Neural progenitor cell (in vitro differentiated cells): ENCODE data around the gene SPIRE2. TPM values are rescaled to one million over a fixed set of nuclear protein-coding genes. Genes with fewer than 3 reads are reported as not detected.

ENCODE experiments used
- DNase-seq: peaks from one replicate; pipeline ENCODE4 v3.0.0-alpha.2; 2016; ENCODE audit warnings: low spot score
- H2AFZ ChIP-seq: fragments of 200-600 bp; sonication (generic); replicated peaks from 2 replicates; pipeline ENCODE4 v1.6.1; 2016; ENCODE audit warnings: antibody characterized with exemption
- H3F3A ChIP-seq: fragments of 200-600 bp; sonication (generic); 2 replicates; pipeline ENCODE4 v1.6.1; 2016; ENCODE audit warnings: antibody characterized with exemption, low read depth
- H3K27ac ChIP-seq: fragments of 200-600 bp; sonication (generic); 2 replicates; pipeline ENCODE4 v1.5.1; 2016; ENCODE audit warnings: mild to moderate bottlenecking
- H3K27me3 ChIP-seq: fragments of 200-600 bp; sonication (generic); 2 replicates; pipeline ENCODE4 v1.6.1; 2016; ENCODE audit warnings: mild to moderate bottlenecking, moderate library complexity
- H3K36me3 ChIP-seq: fragments of 200-600 bp; sonication (generic); 2 replicates; pipeline ENCODE4 v1.5.1; 2016
- H3K4me1 ChIP-seq: fragments of 200-600 bp; sonication (generic); 2 replicates; pipeline ENCODE4 v1.6.1; 2016; ENCODE audit warnings: mixed run types
- H3K4me2 ChIP-seq: fragments of 200-600 bp; sonication (generic); 2 replicates; pipeline ENCODE4 v1.6.1; 2016
- H3K4me3 ChIP-seq: fragments of 200-600 bp; sonication (generic); 2 replicates; pipeline ENCODE4 v1.5.1; 2016
- H3K79me2 ChIP-seq: fragments of 200-600 bp; sonication (generic); 2 replicates; pipeline ENCODE4 v1.6.1; 2016; ENCODE audit warnings: low read depth
- H3K9ac ChIP-seq: fragments of 200-600 bp; sonication (generic); 2 replicates; pipeline ENCODE4 v1.6.1; 2016
- H3K9me3 ChIP-seq: fragments of 200-600 bp; sonication (generic); 2 replicates; pipeline ENCODE4 v1.5.1; 2016; ENCODE audit warnings: low read depth
- H4K20me1 ChIP-seq: fragments of 200-600 bp; sonication (generic); 2 replicates; pipeline ENCODE4 v1.6.1; 2016; ENCODE audit warnings: low read depth
- H3K27ac Mint-ChIP-seq: 3 replicates; pipeline ENCODE4 v1.8.0; 2021; ENCODE audit warnings: mixed read lengths
- H3K27me3 Mint-ChIP-seq: 2 replicates; pipeline ENCODE4 v1.8.0; 2022; ENCODE audit warnings: low read depth, mild to moderate bottlenecking, inconsistent platforms, moderate library complexity, mixed read lengths; ENCODE audit not compliant: insufficient read depth
- H3K36me3 Mint-ChIP-seq: 3 replicates; pipeline ENCODE4 v1.8.0; 2021; ENCODE audit warnings: mixed read lengths
- H3K4me1 Mint-ChIP-seq: 3 replicates; pipeline ENCODE4 v1.8.0; 2021; ENCODE audit warnings: mixed read lengths
- H3K4me3 Mint-ChIP-seq: 3 replicates; pipeline ENCODE4 v1.8.0; 2021; ENCODE audit warnings: mild to moderate bottlenecking, moderate library complexity, mixed read lengths
- H3K9me3 Mint-ChIP-seq: 3 replicates; pipeline ENCODE4 v1.8.0; 2020; ENCODE audit warnings: mixed read lengths
- EZH2 ChIP-seq: fragments of 200-600 bp; sonication (generic); IDR thresholded peaks from 2 replicates; pipeline ENCODE4 v1.6.1; 2017; ENCODE audit warnings: antibody characterized with exemption, mild to moderate bottlenecking, moderate library complexity
- EZH2phosphoT487 ChIP-seq: fragments of 200-600 bp; sonication (generic); IDR thresholded peaks from 2 replicates; pipeline ENCODE4 v1.6.1; 2017; ENCODE audit warnings: antibody characterized with exemption
- total RNA-seq: library from RNA; depleted of rRNA; stranded (reverse); fragments of >200 nt; gene quantifications from 2 replicates; pipeline ENCODE4 v1.2.3, GENCODE V29; 2015; ENCODE audit warnings: low replicate concordance
- TF ChIP-seq, protein P1 (sequence below): fragments of 200-600 bp; sonication (generic); IDR thresholded peaks from 2 replicates; pipeline ENCODE4 v1.5.1; 2017; ENCODE audit warnings: antibody characterized with exemption, mild to moderate bottlenecking

Gene SPIRE2
- total RNA-seq, 1 donor from 2014 or later: 6.5 TPM

DNA sequence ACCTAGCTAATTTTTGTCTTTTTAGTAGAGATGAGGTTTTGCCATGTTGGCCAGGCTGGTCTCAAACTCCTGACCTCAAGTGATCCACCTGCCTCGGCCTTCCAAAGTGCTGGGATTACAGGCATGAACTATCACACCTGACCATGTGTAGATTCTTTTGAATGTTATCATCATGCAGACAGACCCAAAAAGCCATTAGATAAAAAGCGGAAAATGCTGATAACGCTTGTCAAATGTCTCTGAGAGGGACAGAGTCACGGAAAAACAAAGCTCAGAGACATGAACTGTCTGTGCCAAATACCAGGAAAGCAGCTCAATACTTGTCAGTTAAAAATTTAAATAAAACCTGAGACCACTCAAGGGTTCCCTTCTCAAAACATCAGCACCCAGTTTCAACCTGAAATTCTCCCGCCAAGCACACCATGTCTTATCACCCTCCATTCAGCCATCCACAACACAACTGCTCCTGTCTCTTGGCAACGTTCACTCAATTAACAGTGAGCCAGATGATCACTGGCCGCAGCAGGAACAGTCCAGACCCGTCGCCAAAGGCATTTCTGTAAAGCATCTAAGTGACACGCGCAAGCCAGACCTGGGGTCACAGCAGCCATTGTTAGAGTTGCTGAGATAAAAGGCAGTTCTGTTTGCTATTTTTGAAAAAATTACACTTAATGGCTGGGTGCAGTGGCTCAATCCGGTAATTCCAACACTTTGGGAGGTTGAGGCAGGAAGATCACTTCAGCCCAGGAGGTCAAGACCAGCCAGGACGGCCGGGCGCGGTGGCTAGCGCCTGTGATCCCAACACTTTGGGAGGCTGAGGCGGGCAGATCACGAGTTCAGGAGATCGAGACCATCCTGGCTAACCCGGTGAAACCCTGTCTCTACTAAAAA lies 41.6 kb upstream of the SPIRE2 start:
- Histone ChIP-seq H3K9me3 (no peaks in the 10 kb centered on the region), H3K36me3 (no peaks in the 10 kb centered on the region), H3K4me2 (no peak overlapping the region), H4K20me1 (no peaks in the 10 kb centered on the region), H3F3A (no peaks in the 10 kb centered on the region), H3K4me1 (no peaks in the 10 kb centered on the region), H3K27me3 (no peaks in the 10 kb centered on the region), H3K9ac (no peak overlapping the region), H3K4me3 (no peak overlapping the region), H2AFZ (no peak overlapping the region), H3K79me2 (no peaks in the 10 kb centered on the region), H3K27ac (no peak overlapping the region)
- peaks cover 39% of the 10 kb centered on the region for H3K36me3 Mint-ChIP-seq
- H3K9me3 Mint-ChIP-seq: no peaks in the 10 kb centered on the region
- no peak for DNase-seq
- no peaks in the 10 kb centered on the region for H3K4me1 Mint-ChIP-seq
- peak overlapping the region; percentile 57 for H3K27ac Mint-ChIP-seq
- TF ChIP-seq, protein P1, sequence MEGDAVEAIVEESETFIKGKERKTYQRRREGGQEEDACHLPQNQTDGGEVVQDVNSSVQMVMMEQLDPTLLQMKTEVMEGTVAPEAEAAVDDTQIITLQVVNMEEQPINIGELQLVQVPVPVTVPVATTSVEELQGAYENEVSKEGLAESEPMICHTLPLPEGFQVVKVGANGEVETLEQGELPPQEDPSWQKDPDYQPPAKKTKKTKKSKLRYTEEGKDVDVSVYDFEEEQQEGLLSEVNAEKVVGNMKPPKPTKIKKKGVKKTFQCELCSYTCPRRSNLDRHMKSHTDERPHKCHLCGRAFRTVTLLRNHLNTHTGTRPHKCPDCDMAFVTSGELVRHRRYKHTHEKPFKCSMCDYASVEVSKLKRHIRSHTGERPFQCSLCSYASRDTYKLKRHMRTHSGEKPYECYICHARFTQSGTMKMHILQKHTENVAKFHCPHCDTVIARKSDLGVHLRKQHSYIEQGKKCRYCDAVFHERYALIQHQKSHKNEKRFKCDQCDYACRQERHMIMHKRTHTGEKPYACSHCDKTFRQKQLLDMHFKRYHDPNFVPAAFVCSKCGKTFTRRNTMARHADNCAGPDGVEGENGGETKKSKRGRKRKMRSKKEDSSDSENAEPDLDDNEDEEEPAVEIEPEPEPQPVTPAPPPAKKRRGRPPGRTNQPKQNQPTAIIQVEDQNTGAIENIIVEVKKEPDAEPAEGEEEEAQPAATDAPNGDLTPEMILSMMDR: no peak
- TF ChIP-seq EZH2phosphoT487 (no peak), EZH2 (no peak)
- H3K27me3 Mint-ChIP-seq: no peaks in the 10 kb centered on the region
- H3K4me3 Mint-ChIP-seq: no peak overlapping the region

DNA sequence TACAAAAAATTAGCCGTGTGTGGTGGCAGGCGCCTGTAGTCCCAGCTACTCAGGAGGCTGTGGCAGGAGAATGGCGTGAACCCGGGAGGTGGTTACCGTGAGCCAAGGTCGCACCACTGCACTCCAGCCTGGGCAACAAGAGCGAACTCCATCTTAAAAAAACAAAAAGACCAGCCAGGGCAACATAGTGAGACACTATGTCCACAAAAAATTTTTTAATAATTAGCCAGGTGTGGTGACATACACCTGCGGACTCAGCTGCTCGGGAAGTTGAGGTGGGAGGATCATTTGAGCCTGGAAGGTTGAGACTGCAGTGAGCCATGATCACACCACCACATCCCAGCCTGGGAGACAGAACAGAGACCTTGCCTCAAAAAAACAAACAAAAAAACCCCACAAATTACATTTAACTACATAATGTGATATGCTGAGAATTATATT lies 40.9 kb upstream of the SPIRE2 start:
- H3K9ac ChIP-seq: no peak overlapping the region
- H3K27me3 ChIP-seq: no peaks in the 10 kb centered on the region
- no peaks in the 10 kb centered on the region for H3K36me3 ChIP-seq
- H3K9me3 ChIP-seq: no peaks in the 10 kb centered on the region
- no peak overlapping the region for H3K4me2 ChIP-seq
- no peaks in the 10 kb centered on the region for H3F3A ChIP-seq
- Mint-ChIP-seq H3K4me1 (no peaks in the 10 kb centered on the region), H3K27ac (no peak overlapping the region), H3K9me3 (no peaks in the 10 kb centered on the region), H3K27me3 (no peaks in the 10 kb centered on the region), H3K4me3 (no peak overlapping the region), H3K36me3 (peaks cover 45% of the 10 kb centered on the region)
- H3K79me2 ChIP-seq: no peaks in the 10 kb centered on the region
- H2AFZ ChIP-seq: no peak overlapping the region
- H4K20me1 ChIP-seq: no peaks in the 10 kb centered on the region
- H3K4me1 ChIP-seq: no peaks in the 10 kb centered on the region
- TF ChIP-seq EZH2phosphoT487 (no peak), EZH2 (no peak)
- TF ChIP-seq, protein P1: no peak
- H3K4me3 ChIP-seq: no peak overlapping the region
- no peak overlapping the region for H3K27ac ChIP-seq
- DNase-seq: no peak

DNA sequence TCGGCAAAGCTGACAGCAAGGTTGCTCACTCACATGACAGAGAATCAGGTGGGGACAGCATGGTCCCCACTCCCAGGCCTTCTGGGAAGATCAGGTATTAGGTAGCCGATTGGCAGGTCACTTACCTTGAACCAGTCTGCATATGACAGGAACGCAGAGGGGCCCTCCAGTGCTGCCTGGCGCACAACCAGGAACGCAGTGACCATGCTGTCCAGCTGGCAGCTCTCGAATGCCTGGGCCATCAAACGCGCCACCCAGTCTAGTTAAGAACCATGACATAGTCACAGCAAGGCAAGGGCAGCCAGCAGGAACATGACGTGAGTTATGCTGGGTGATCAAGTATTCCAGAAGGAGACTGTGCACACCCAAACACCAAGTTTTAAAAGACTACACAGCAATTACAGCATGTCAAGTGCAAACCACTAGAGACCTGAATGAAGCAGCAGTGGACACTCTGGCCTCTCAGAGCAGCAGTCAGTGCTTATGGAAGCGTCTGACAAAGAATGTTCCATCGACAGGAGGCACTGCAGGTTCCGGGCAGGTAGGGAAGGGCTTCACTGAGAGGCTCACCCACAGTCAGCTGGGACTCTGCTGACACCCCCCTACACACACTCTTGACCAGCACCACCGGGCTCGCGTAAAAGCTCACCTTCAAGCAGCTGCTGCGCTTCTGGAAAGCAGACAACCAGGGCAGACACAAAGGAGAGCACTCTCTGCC lies 36.8 kb upstream of the SPIRE2 start:
- Mint-ChIP-seq H3K27ac (no peak overlapping the region), H3K4me1 (no peaks in the 10 kb centered on the region), H3K36me3 (peaks cover 36% of the 10 kb centered on the region), H3K4me3 (no peak overlapping the region), H3K9me3 (no peaks in the 10 kb centered on the region), H3K27me3 (peaks cover 3% of the 10 kb centered on the region)
- Histone ChIP-seq H3K9ac (no peak overlapping the region), H3F3A (peaks cover 3% of the 10 kb centered on the region), H3K79me2 (no peaks in the 10 kb centered on the region), H4K20me1 (no peaks in the 10 kb centered on the region), H3K27ac (no peak overlapping the region), H3K36me3 (no peaks in the 10 kb centered on the region), H3K4me2 (no peak overlapping the region), H3K4me1 (no peaks in the 10 kb centered on the region), H3K27me3 (no peaks in the 10 kb centered on the region), H2AFZ (no peak overlapping the region), H3K4me3 (no peak overlapping the region), H3K9me3 (no peaks in the 10 kb centered on the region)
- no peak for TF ChIP-seq EZH2
- TF ChIP-seq, protein P1: no peak
- no peak for TF ChIP-seq EZH2phosphoT487
- DNase-seq: no peak
